GDM1 (cell line): Measurements from ENCODE around the gene WDR27.
"Not testable (repeated sequence)": the region's sequence is repeated elsewhere in the genome, so short reads cannot be mapped to it uniquely, and the experiment has no call there.

Source experiments
- DNase-seq: peaks from one replicate; lab custom pipeline; 2025; lab: John Stamatoyannopoulos, UW

WDR27 gene

GRCh38 chr6:169473663-169474062 lies 228.2 kb downstream of the WDR27 start:
- no peak for DNase-seq

DNA sequence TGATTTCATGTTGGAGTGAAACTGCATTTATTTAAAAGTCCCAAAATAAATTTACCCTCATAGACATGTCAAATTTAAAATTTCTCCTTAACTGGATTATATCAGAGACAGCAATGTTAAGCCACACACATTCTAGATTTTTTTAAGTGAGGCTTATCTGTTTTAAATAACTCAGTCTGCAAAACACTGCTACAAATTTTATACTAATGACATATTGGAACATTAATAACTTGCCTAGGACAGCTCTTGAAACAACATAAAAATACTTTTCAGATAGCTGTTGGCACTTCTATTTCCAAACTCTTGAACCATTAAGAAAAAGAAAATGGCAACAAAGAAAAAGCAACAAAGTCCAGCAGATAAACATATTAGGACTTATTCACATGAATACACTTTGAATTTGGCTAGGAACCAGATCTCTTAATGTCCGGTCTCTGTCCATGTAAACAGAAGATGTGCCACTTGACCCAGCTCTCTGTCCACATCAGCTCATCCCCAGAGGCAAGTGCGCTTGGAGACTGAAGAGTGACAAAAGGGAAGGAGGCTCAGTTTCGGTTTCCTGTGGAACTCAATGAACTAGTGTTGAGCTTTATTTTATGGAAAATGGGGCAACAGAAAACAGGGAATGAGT lies 228.9 kb downstream of the WDR27 start:
- DNase-seq, result no peak

- DNase-seq, result no peak
Observed at GRCh38 chr6:169470790-169471189, 231.0 kb downstream of the WDR27 start.

DNA sequence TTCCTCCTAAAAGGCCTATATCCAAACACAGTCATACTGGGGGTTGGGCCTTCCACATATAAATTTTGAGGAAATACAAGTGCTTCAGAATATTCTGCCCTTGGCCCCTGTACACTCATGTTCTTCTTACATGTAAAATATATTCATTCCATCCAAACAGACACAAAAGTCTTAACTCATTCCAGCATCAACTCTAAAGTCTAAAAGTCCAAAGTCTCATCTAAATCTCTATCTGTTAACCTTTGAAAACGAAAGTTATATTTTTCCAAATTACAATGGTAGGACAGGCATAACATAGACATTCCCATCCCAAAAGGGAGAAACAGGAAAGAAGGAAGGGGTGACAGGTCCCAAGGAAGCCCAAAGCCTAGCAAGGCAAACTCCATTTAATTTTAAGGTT lies 232.8 kb downstream of the WDR27 start:
- no peak for DNase-seq

GRCh38 chr6:169467755-169468154 lies 234.1 kb downstream of the WDR27 start:
- DNase-seq, result not testable (repeated sequence)

DNA sequence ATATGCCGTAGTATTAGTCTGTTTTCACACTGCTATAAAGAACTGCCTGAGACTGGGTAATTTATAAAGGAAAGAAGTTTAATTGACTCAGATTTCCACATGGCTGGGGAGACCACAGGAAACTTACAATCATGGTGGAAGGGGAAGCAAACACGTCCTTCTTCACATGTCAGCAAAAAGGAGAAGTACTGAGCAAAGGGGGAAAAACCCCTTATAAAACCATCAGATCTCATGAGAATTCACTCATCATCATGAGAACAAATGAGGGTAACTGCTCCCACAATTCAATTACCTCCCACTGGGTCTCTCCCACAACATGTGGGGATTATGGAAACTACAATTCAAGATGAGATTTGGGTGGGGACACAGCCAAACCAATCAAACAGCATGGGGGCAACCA lies 235.6 kb downstream of the WDR27 start:
- not testable (repeated sequence) for DNase-seq

- DNase-seq, result no peak
Observed at GRCh38 chr6:169457762-169458161, 244.1 kb downstream of the WDR27 start.

GRCh38 chr6:169456840-169457239 lies 245.0 kb downstream of the WDR27 start:
- DNase-seq, result no peak

GRCh38 chr6:169455470-169455869 lies 246.4 kb downstream of the WDR27 start:
- no peak for DNase-seq

- no peak for DNase-seq
Observed at GRCh38 chr6:169454872-169455204, 247.0 kb downstream of the WDR27 start.

GRCh38 chr6:169454204-169454871 lies 247.5 kb downstream of the WDR27 start:
- DNase-seq, result no peak

- no peak for DNase-seq
Observed at GRCh38 chr6:169452869-169453620, 248.8 kb downstream of the WDR27 start.

DNA sequence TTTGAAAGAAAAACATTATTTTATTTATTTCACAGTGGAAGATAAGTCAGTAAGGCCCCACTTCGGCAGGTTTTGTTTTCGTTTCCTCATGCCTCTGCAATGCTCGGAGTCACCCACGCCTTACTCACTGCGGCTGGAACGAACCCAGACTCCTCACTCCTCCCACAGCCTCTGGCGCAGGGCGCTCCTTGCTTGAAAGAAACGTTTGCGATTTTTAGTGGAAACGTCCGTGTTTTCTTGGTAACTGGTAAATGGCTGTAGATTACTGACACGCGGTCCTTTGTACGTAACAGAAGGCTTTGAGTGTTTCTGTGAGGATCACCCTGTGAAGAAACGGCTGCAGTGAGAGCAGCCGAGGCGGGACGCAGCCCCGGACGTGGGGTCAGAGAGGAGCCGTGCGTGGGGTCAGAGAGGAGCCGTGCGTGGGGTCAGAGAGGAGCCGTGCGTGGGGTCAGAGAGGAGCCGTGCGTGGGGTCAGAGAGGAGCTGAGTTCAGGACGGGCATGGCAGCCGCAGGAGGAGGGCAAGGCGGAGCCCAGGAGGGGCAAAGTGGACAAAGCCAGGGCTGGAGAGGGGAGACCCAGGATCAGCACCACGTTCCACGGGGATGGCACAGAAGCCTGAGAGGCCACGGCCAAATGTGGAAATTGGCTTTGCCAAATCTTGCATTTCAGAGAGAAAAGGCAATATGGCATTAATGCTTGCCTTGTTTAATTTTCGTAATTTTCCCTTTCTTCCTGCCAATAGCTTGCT lies 249.5 kb downstream of the WDR27 start:
- no peak for DNase-seq

GRCh38 chr6:169451065-169451838 lies 250.6 kb downstream of the WDR27 start:
- no peak for DNase-seq

GRCh38 chr6:169450097-169450496 lies 251.7 kb downstream of the WDR27 start:
- DNase-seq, result no peak

GRCh38 chr6:169449221-169449620 lies 252.6 kb downstream of the WDR27 start:
- DNase-seq, result no peak

DNA sequence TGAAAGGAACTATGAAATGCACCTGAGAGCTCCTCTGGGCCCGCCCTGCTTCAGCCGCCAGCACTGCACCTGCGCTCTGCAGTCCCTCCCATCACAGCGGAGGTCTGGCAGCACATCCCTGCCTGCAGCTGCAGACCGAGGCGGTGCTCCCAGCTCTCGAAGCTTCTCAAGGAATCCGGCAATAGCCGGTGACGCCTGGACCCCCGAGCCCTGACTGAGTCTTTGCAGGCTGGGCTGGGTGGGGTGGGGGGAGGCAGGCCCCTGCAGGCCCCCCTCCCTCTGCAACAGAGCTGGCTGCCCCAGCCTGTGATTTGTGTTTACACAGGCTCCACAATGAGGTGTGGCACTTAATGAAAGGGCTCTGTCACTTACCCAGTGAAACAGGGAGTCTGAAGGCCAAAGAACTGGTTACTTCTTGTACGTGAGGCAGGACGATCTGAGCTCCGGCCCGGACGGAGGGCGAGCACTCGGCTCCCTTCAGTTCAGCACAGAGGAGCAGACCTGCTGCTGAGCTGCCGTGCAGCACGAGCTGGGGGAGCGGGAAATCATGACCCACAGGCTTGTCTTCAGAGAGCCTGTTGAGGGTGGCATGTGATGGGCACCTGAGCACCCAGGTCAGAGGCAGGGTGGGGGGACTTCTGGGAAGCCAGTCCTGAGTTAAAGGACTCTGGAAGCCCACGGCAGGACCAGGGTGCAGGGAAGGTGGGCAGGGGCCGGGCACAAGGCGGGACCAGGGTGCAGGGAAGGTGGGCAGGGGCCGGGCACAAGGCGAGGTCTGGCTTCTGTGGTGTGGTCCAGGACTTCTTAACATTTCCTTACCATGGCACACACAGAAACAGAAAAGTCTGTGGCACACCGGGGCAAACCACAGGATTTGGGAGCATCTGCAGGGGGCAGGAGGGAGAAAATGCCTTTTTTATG lies 255.9 kb downstream of the WDR27 start:
- DNase-seq, result no peak

GRCh38 chr6:169445227-169445626 lies 256.6 kb downstream of the WDR27 start:
- no peak for DNase-seq

- no peak for DNase-seq
Observed at GRCh38 chr6:169441292-169441691, 260.5 kb downstream of the WDR27 start.

DNA sequence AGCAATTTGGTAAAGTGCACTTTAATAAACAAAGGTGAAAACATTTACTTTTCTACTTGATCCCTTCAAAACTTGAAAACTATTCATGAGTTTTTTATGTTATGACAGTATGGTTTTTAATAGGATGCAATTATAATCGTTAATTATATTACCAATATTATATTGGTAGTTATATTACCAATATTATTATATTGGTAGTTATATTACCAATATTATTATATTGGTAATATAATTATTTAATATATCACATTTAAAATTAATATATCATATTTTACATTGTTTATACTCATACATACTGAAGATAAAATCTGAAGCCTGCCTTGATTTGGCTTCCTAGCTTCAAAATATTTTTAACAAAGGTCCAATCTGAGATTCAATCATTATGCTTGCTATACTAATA lies 262.1 kb downstream of the WDR27 start:
- no peak for DNase-seq

GRCh38 chr6:169434554-169434953 lies 267.3 kb downstream of the WDR27 start:
- DNase-seq, result not testable (repeated sequence)
